H4 (cell line): ENCODE data around the gene MEPE. TPM values are rescaled to one million over a fixed set of nuclear protein-coding genes. Genes with fewer than 3 reads are reported as not detected.
A peak's percentile ranks its signal among the peaks of the same experiment; 100 is the strongest.

Experiments
- DNase-seq: peaks from one replicate; pipeline ENCODE4 v3.0.0-alpha.2; 2015; ENCODE audit warnings: low spot score
- total RNA-seq: library from RNA; depleted of rRNA; stranded (reverse); fragments of >200 nt; shearing (Covaris generic); gene quantifications from 2 replicates; pipeline ENCODE4 v1.2.3, GENCODE V29; 2014

Gene MEPE
- total RNA-seq, 1 experiment from 2014 or later, result not detected

DNA sequence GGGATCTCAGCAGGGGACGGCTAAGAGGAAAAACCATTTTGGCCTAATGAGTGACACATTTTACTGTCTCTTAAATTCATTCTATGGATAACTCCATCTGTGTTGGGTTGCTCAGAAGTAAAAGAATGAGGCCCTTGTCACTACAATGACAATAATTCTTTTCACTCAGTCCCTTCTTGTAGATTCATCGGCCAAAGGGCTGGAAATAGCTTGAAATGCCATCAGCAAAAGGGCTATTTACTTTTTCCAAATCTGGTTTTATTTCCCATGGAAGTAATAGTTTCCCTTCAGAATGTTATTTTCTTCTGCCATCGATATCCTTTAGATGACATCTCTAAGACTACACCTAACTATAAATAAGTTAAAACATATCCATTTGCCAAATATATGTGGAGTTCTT is 7.4 kb downstream of the MEPE start:
- no peak for DNase-seq

DNA sequence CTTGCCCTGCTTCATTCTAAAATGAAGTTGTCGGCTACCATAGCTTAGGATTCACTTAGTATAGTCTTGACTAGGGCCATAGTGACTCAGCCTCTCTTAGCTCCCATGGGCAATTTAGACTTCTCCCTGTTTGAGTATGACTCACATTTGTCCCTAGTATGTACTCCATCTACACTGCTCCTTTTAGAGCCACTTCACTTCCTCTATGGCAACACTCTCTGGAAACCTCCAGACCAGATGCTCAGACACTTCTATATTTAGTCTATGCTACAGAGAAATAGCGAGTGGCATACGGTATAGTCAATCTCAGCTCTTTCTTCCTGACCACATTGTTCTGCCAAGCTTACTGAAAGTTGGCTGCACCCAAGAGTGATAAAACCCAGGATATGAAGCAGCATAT is 11.2 kb downstream of the MEPE start:
- DNase-seq, result peak; percentile 89

DNA sequence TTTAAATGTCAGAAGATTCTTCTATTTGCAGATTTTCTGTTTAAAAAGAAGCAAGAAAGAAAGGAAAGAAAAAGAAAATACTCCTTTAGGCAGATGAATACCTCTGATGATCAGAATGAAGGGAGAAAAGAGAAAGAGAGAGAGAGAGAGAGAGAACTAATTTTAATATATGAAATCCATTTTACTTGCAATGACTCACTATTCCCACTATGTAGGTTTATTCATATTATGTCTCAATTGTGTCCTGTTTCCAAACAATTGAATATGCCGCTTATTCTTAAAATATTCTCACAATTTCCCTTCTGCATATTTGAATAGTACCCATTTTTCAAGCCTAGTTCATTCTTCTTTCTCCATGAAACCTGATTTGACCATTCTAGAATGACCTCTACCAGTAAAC is 11.7 kb downstream of the MEPE start:
- no peak for DNase-seq

DNA sequence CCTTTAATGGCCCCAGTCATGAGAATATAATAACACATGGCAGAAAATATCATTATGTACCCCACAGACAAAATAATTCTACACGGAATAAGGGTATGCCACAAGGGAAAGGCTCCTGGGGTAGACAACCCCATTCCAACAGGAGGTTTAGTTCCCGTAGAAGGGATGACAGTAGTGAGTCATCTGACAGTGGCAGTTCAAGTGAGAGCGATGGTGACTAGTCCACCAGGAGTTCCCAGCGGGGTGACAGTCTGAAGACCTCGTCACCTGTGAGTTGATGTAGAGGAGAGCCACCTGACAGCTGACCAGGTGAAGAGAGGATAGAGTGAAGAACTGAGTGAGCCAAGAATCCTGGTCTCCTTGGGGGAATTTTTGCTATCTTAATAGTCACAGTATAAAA is 13.5 kb downstream of the MEPE start:
- DNase-seq, result no peak

DNA sequence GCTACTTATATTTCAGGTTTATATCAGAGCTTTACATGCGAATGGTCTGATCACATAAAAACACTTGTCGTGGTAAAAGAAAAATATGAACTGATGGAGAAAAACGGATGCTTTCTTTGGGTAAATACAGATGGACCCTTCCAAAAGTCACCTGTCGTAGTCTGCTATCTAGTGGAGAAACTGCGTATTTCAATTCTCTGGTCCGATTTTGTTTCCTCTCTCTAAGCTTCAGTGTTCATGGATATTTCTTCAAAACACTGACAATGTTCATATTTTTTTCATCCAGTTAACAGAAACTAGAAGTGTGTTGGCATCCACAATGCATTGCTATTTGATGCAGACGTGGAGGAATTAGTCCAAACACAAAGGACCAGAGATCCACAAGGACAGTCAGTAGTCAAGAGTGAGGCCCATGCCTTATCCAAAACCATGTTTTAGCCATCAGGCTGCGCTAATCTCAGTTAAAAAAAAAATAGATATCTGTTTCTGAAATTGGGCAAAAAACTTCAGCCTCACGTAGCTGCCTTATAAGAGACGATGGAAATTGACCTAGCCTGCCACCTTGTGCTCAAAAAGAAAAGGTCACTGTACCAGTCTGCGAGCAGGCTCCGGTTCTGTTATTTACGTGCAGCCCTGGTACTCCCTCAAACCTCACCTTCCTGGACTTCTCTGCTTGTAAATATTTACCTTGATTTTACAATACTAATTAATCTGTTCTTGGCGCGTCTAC is 16.0 kb downstream of the MEPE start:
- peak; percentile 63 for DNase-seq

DNA sequence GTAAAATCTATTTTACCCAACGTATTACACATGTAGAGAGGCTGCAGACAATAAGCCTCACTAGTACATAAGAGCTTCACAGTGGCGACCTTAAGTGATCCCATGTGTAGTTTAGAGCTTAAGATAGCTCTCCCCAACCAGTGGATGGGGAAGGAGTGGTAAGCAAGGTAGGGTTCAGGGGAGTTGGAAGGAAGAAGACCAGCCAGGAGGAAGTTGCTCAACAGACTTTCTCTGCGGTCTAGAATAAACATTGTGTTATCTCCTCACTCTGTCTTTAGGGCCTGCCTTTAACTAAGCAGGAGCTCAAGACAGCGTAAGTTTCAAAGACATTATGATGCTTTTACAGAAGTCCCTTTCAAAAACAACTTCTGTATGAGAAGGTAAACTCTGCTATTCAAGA is 16.8 kb downstream of the MEPE start:
- DNase-seq, result no peak

DNA sequence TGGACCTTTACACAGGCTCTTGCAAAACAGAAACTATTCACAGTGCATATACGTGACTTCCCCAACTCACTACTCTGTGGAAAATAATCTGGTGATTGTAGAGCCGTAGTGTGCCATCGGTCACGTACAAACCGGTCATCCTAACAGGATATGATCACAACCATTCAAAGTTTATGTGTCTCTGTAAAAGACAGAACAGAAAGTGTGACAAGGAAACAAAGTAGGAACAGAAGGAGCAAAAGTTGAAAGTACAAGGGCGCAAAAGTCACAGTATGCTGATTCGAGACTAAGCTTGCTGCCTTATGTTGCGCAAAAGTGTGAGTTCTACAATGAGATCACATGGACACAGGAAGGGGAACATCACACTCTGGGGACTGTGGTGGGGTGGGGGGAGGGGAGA is 18.6 kb downstream of the MEPE start:
- no peak for DNase-seq

DNA sequence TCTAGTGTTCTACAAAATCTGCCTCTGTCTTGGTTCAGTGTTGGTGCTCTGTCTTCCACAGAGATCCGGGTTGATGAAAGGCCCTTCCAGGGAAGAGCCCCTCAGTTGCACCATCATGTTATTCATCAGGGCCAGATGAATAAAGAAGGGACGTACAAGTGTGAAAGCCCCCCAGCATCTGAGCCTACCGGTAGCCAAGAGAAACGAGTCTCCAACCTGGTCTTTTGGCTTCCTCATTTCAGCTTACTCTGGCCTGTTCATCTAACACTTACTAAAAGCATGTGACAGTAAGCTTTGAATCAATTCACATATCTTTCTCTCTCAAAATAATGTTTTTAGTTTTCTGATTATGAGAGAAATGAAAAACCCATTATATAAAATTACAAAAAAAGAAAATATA is 19.2 kb downstream of the MEPE start:
- DNase-seq, result no peak

DNA sequence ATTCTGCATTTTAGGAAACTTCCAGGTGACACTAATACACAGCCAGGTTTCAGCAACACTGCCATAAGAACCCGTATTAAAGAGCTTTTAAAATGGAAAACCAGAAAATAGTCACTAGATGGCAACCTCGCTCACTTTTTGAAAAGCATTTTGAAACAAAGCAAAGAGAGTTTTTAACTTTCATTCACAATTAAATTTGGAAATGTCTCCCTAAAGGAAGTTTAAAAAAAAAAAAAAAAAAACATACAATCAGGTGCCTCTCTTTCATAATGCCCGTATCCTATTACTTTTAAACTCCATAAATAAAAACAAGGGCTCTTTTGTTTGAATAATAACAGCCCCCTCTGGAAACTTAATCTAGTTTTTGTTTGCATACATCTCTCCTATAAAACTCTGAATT is 20.3 kb downstream of the MEPE start:
- peak; percentile 30 for DNase-seq

DNA sequence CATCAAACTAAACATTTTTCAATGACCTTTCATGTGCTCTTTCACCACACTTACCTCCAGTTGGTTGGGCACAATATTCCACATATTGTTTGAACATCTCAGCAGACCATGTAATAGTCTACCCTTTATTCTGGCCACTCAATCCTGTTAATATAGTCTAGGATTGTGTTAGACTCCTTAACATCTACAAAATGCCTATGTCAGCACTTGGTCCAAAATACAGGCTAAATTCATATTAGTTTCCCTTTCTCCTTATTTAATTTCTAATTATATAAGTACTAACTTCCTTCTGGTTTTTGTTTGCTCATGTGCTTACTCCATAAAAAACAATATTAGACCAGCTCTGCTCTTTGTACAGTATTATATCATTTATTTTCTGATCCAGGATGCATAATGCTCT is 21.1 kb downstream of the MEPE start:
- no peak for DNase-seq

DNA sequence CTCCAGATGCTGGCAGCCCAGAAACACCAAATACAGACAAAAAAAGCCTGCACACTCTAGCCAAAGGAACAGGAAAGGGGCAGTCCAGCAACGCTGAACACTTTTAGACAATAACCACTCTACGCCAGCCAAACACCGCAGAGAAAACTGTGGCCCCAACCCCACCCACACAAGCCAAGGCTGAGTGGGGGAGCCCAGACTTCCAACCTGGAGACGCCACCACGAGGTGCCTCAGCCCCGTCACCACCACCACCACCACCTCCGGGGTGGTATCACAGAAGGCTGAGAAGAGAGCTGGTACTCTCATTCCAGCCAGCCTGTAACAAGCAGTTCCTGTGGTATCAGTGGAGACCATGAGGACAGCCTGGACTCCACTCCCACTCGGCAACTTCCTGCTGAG is 22.8 kb downstream of the MEPE start:
- no peak for DNase-seq

DNA sequence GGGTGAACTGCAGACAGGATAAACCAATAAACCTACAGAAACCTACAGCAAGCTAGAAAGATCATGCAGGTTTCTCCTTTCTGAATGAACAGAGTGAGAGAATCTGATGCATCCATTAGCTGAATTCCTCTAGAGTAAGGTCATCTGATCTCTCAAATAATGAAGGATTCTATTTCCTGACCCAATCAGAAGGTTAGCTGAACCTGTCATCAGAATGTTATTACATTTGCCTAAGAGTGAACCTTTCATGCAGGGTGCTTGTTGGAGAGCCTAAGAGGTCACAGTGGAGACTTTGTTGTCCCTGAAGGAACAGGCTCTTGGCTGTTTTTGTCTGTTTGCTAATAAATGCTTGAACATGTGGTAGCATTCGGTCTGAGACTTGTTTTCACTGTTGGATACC is 24.0 kb downstream of the MEPE start:
- DNase-seq, result no peak

DNA sequence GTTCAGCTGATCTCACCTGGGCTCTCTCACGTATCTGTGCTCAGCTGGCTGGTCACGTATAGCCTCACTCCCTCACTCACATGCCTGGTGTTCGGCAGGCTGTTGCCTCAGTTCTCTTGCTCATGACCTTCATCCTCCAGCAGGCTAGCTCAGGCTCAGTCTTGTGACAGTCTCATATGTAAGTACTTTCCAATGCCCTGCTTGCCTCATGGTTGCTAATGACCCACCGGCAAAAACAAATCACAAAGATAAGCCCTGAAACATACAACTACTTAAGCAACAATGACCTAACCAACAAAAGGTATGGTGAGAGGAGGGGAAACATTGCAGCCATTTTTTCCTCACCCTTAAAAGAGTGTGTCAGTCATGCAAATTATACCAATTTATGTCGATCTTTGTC is 25.0 kb downstream of the MEPE start:
- DNase-seq, result no peak

DNA sequence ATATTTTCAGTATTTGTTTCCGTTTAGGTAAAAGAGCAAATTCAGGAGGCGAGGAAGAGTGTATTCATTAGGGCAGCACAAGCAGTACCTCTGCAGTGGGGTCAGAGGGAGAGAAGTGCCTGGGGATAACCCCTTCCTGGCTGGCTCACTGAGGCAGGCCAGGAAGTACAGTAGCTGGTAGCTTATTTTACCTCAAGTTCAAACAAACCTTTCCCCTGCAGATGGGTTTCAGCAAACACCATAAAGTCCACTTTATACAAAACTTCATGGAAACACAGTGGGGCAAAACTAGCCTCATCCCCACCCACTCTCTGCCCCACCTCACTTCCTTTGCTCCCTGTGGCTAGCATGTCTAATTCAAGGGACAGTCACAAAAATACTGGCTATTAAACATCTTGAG is 29.5 kb downstream of the MEPE start:
- no peak for DNase-seq

DNA sequence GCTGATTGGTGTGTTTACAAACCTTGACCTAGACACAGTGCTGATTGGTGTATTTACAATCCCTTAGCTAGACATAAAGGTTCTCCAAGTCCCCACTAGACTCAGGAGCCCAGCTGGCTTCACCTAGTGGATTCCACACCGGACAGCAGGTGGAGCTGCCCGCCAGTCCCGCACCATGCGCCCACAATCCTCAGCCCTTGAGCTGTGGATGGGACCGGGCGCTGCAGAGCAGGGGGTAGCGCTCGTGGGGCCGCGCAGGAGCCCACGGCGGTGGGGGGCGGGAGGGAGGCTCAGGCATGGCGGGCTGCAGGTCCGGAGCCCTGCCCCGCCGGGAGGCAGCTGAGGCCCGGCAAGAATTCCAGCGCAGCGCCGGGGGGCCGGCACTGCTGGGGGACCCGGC is 30.7 kb downstream of the MEPE start:
- no peak for DNase-seq

DNA sequence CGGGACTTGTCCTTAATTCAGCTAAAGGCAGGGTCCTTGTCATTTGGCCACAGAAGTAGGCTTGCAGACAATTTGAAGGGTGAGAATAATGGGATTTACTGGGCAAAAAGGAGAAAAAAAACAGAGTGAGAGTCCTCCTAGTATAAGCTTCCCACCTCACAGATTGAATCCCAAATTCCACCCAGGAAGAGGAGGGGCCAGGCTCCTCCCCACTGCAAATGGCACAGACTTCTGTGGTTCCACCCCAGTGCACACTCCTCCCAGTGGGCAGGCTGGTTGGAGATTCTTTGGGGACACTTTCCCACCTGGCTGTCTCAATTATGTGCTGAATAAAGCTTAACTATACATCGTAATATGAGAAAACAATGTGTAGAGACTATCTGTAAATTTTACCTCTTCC is 31.6 kb downstream of the MEPE start:
- DNase-seq, result no peak

DNA sequence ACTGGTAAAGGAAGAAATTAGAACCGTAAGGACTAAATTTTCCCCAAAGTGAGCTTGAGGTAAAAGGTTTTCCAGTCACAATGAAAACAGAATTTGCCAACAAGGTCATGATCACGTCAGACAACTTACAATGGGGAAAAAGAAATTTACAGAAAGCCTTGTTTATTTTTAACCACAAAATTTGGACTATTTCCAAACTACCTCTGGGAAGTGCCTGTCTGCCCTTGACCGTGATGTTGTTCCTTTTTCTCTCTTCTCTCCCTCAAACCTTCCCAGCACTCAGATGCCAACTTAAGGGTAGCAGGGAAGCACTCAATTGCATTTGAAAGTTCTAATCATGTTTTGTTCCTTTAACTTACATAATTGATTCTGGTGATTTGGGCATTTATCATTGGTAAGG is 32.5 kb downstream of the MEPE start:
- DNase-seq, result peak; percentile 24

DNA sequence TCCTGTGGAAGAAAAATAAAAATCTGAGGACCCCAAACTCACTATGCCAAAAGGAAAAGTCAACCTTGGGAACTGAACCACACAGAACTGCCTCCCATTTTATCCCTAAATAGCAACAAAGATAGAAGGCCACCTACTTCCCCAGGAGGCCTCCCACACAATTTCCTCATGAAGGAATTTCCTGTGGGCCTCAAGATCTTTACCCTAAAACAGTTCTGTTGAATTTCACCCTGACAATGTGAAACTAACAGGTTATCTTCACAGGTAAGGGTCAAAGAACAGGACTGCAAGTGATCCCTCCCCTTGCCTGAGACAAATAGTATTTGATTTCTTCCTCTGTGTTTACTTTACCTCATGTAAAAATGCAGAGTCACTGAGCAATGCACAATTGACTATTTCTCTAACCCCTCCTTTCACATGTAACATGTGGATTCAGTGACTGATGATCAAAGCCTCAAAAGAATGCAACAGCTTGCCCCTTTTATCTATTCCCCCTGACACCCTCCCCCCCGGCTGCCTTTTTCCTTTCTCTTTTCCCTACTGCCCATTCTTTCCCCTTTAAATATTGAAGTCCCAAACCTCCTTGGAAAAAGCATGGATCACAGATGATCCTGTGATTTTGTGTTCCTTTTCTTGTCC is 33.3 kb downstream of the MEPE start:
- peak; percentile 38 for DNase-seq

DNA sequence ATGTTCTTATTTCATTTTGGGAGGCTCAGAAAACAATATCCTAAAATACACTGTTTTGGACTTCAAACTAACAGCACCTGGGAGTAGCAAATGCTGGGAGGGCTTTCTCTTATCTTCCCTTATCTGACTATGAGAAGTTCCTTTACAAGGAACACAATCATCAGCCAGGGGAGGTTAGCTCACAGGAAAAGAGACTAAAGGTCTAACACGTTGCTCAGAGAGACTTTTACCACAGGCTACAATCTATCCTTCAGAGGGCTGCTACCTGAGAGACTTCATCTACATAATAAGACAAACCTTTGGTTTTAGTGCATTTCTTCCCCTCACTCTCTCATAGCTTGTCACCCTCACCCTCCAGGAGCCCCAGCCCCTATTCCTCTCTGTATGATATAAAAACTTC is 35.8 kb downstream of the MEPE start:
- no peak for DNase-seq

DNA sequence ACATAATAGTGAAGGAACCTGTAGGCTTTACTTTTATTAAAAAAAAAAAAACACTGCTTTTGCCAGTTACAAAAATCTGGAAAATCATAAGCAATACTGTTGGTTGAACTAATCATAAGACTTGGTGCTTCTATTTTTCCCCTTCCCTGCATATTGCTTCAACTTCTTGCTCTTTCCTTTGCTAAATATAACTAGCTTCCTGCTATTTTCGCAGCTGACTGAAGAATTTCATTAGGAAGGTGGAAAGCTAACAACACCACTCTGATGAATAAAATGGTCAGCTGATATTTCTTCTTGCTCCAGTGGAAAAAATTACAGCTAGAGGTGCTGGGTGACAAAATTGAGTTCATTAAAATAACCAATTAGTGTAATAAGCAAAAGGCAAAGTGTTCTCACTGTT is 39.3 kb downstream of the MEPE start:
- DNase-seq, result no peak

DNA sequence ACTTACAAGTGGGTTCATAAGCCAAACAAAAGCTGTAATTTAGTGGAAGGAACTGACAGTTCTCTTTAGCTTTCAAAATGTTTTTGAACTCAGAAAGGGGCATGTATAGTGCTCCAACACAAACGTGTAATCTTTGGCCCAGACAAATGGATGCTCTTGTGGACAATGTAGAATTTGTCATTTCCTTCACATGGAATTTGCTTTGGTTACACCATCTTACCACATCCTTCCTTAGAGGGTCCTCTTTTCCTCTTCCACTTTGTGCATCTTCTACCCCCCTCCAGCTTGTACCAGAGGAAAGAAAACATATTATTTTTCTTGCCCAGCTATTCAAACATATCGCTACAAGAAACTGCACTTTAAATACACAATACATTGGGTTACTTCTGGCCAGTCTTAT is 42.4 kb downstream of the MEPE start:
- DNase-seq, result no peak

DNA sequence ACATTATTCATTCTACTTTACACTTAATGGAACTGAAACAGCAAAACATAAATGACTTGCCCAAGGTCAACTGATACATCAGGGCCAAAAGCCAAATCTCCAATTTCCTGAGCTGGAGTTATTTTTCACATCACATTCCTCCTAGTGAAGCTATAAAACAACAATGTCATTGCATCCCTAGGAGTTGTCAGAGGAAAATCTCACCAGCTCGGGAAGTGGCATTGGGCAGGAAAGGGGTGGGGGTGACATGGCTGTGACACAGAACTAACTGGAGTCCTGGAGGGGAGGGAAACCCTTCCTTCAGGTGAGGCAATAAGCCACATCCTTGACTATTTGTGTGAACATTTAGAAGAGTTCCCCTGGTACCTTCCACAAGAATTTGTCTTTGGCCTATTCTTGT is 47.3 kb downstream of the MEPE start:
- DNase-seq, result no peak

DNA sequence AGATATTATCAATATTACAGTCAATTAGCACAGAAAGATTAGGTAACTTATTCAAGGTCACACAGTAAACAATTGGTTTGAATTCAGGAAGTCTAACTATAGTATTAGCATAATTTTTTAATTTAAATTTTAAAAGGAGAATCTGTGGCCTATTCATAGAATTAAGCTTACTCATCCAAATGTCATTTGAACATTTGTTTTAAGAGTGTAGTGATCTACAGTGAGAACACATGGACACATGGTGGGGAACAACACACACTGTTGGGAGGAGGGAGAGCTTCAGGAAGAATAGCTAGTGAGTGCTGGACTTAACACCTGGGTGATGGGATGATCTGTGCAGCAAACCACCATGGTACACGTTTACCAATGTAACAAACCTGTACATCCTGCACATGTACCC is 48.3 kb downstream of the MEPE start:
- DNase-seq, result no peak

DNA sequence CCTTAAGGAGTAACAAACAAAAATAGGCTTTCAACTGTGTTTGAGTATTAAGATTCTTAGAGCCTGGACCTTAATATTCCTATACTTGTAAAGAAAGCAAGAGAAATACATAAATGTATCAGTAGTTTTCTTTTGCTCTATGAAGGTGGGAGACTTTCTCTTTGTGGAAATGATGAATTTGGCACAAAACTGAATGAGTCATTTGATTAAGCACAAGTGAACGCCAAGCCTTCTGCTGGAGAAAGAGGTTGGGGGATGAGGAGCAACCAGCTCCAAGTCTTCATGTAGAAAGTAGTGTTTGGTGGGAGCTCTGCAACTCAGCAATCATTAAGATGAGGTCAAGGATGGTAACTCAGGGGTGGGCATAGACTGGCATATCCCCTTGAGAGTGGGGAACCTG is 49.6 kb downstream of the MEPE start:
- DNase-seq, result no peak
